Measurements from ENCODE around the gene DYNLL1.

DNA sequence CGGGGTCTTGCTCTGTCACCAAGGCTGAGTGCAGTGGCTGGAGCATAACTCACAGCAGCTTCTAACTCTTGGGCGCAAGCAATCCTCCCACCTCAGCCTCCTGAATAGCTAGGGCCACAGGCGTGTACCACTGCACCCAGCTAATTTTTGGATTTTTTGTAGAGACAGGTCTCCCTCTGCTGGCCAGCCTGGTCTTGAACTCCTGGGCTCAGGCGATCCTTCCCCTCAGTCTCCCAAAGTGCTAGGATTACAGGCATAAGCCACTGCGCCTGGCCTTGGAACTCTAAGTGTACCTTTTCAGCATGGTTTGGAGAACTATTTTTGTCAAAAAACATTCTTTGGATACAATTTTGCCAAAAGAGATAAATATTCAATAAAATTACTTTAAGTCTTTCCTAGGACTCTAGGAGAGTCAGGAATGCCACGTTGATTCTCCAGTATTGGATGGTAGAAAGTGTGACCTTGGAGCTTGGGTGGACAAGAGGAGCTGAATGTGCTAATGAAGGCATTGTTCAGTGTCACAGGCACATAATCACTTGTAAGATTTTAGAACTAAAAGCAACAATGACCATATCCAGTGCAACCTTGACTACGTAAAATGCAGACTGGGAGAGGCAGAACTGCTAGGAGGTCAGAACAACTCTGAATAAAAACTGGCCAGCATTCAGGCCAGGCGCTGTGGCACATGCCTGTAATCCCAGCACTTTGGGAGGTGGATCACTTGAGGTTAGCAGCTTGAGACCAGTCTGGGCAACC is 29.2 kb upstream of the DYNLL1 start:
- TF ChIP-seq EZH2 (IDR thresholded peaks at IDR 0.05; ENCODE audit: borderline replicate concordance, low read length) (no peak), CTCF (conservative IDR thresholded peaks at IDR 0.05 in 1 of 2, IDR thresholded peaks at IDR 0.05 in 1 of 2; ENCODE audit: extremely low read depth in 1 of 2, insufficient read depth in 1 of 2, low read depth in 1 of 2, low read length in 2 of 2) (peak; percentile 31 to 68)
